ENCODE data around the gene ZNF423. TPM values are rescaled to one million over a fixed set of nuclear protein-coding genes. Genes with fewer than 3 reads are reported as not detected.

The ZNF423 gene
- total RNA-seq, 1 donor from 2014 or later = 49.8 TPM

- Mint-ChIP-seq H3K4me1 (ENCODE audit: low read depth) (peaks cover 29% of the 10 kb centered on the region), H3K27me3 (no peaks in the 10 kb centered on the region), H3K4me3 (ENCODE audit: low read depth) (no peak overlapping the region), H3K36me3 (ENCODE audit: insufficient read depth) (peaks cover 8% of the 10 kb centered on the region), H3K27ac (no peak overlapping the region), H3K9me3 (ENCODE audit: low read depth) (no peaks in the 10 kb centered on the region)
- no peak for TF ChIP-seq CTCF (IDR thresholded peaks at IDR 0.05; ENCODE audit: unreplicated experiment)
- no peak for DNase-seq (ENCODE audit: low spot score, unreplicated experiment)
These were observed 28.0 kb downstream of the ZNF423 start for GRCh38 chr16:49827805-49828438.

GRCh38 chr16:49826515-49826914 is 29.4 kb downstream of the ZNF423 start:
- no peak for DNase-seq (ENCODE audit: low spot score, unreplicated experiment)
- H3K27me3 Mint-ChIP-seq = no peaks in the 10 kb centered on the region
- no peak for TF ChIP-seq CTCF (IDR thresholded peaks at IDR 0.05; ENCODE audit: unreplicated experiment)
- H3K9me3 Mint-ChIP-seq (ENCODE audit: low read depth) = no peaks in the 10 kb centered on the region
- H3K27ac Mint-ChIP-seq = no peak overlapping the region
- no peak overlapping the region for H3K4me3 Mint-ChIP-seq (ENCODE audit: low read depth)
- H3K36me3 Mint-ChIP-seq (ENCODE audit: insufficient read depth) = peaks cover 8% of the 10 kb centered on the region
- H3K4me1 Mint-ChIP-seq (ENCODE audit: low read depth) = peaks cover 26% of the 10 kb centered on the region

GRCh38 chr16:49825041-49825440 is 30.9 kb downstream of the ZNF423 start:
- Mint-ChIP-seq H3K4me1 (ENCODE audit: low read depth) (peaks cover 26% of the 10 kb centered on the region), H3K36me3 (ENCODE audit: insufficient read depth) (peaks cover 2% of the 10 kb centered on the region), H3K27me3 (no peaks in the 10 kb centered on the region), H3K9me3 (ENCODE audit: low read depth) (no peaks in the 10 kb centered on the region), H3K4me3 (ENCODE audit: low read depth) (no peak overlapping the region), H3K27ac (no peak overlapping the region)
- no peak for TF ChIP-seq CTCF (IDR thresholded peaks at IDR 0.05; ENCODE audit: unreplicated experiment)
- no peak for DNase-seq (ENCODE audit: low spot score, unreplicated experiment)

GRCh38 chr16:49824593-49824992 is 31.3 kb downstream of the ZNF423 start:
- no peak for TF ChIP-seq CTCF (IDR thresholded peaks at IDR 0.05; ENCODE audit: unreplicated experiment)
- Mint-ChIP-seq H3K36me3 (ENCODE audit: insufficient read depth) (no peaks in the 10 kb centered on the region), H3K4me1 (ENCODE audit: low read depth) (peaks cover 21% of the 10 kb centered on the region), H3K27ac (no peak overlapping the region), H3K4me3 (ENCODE audit: low read depth) (no peak overlapping the region), H3K9me3 (ENCODE audit: low read depth) (no peaks in the 10 kb centered on the region), H3K27me3 (no peaks in the 10 kb centered on the region)
- DNase-seq (ENCODE audit: low spot score, unreplicated experiment) = no peak

GRCh38 chr16:49822649-49823370 is 33.1 kb downstream of the ZNF423 start:
- TF ChIP-seq CTCF (IDR thresholded peaks at IDR 0.05; ENCODE audit: unreplicated experiment) = no peak
- H3K4me3 Mint-ChIP-seq (ENCODE audit: low read depth) = no peak overlapping the region
- no peaks in the 10 kb centered on the region for H3K36me3 Mint-ChIP-seq (ENCODE audit: insufficient read depth)
- DNase-seq (ENCODE audit: low spot score, unreplicated experiment) = no peak
- no peaks in the 10 kb centered on the region for H3K9me3 Mint-ChIP-seq (ENCODE audit: low read depth)
- H3K27me3 Mint-ChIP-seq = no peaks in the 10 kb centered on the region
- peaks cover 12% of the 10 kb centered on the region for H3K4me1 Mint-ChIP-seq (ENCODE audit: low read depth)
- no peak overlapping the region for H3K27ac Mint-ChIP-seq
